ENCODE data around the gene MPP3. TPM values are rescaled to one million over a fixed set of nuclear protein-coding genes. Genes with fewer than 3 reads are reported as not detected.

MPP3 gene
- total and polyA plus RNA-seq, 4 donors: 15.9 to 41.5 (median 31.2) TPM

GRCh38 chr17:43823350-43824084 lies 9.4 kb downstream of the MPP3 start:
- 59% methylated on average over 3 of the region's 10 CpGs for WGBS (ENCODE audit: insufficient coverage)
- H3K4me1 ChIP-seq (ENCODE audit: control insufficient read depth, insufficient read depth, low read length): peaks cover 3% of the 10 kb centered on the region
- H3K4me3 ChIP-seq (ENCODE audit: low read depth, low read length): no peak overlapping the region
- peak in 1 of 6 donors; percentile 29 for DNase-seq (ENCODE audit: low read depth in 4 of 6, low spot score in 6 of 6)
- H3K9me3 ChIP-seq (ENCODE audit: control insufficient read depth, insufficient read depth, low read length): no peaks in the 10 kb centered on the region
- H3K27me3 ChIP-seq (ENCODE audit: control insufficient read depth, insufficient read depth, low read length): no peaks in the 10 kb centered on the region
- no peak overlapping the region for H3K27ac ChIP-seq (ENCODE audit: low read depth, low read length)
- H3K36me3 ChIP-seq (ENCODE audit: control insufficient read depth, insufficient read depth, low read length): peaks cover 54% of the 10 kb centered on the region

- 100% methylated on average over 1 of the region's 5 CpGs for WGBS (ENCODE audit: insufficient coverage)
These were observed 10.3 kb downstream of the MPP3 start for GRCh38 chr17:43822570-43823190.

GRCh38 chr17:43820759-43821158 lies 12.2 kb downstream of the MPP3 start:
- peaks cover 3% of the 10 kb centered on the region for H3K4me1 ChIP-seq (ENCODE audit: control insufficient read depth, insufficient read depth, low read length)
- WGBS (ENCODE audit: insufficient coverage): 53% methylated on average over 2 of the region's 14 CpGs

More at GRCh38 chr17:43822570-43823190, 10.3 kb downstream of the MPP3 start:
- H3K4me1 ChIP-seq (ENCODE audit: control insufficient read depth, insufficient read depth, low read length): peaks cover 3% of the 10 kb centered on the region
- DNase-seq (ENCODE audit: low read depth in 4 of 6, low spot score in 6 of 6): no peak
- no peaks in the 10 kb centered on the region for H3K9me3 ChIP-seq (ENCODE audit: control insufficient read depth, insufficient read depth, low read length)
- no peak overlapping the region for H3K27ac ChIP-seq (ENCODE audit: low read depth, low read length)
- no peak overlapping the region for H3K4me3 ChIP-seq (ENCODE audit: low read depth, low read length)
- H3K27me3 ChIP-seq (ENCODE audit: control insufficient read depth, insufficient read depth, low read length): no peaks in the 10 kb centered on the region
- peaks cover 60% of the 10 kb centered on the region for H3K36me3 ChIP-seq (ENCODE audit: control insufficient read depth, insufficient read depth, low read length)

GRCh38 chr17:43818966-43819365 lies 14.0 kb downstream of the MPP3 start:
- Histone ChIP-seq H3K9me3 (ENCODE audit: control insufficient read depth, insufficient read depth, low read length) (no peaks in the 10 kb centered on the region), H3K27ac (ENCODE audit: low read depth, low read length) (no peak overlapping the region), H3K36me3 (ENCODE audit: control insufficient read depth, insufficient read depth, low read length) (peaks cover 57% of the 10 kb centered on the region), H3K4me3 (ENCODE audit: low read depth, low read length) (no peak overlapping the region), H3K4me1 (ENCODE audit: control insufficient read depth, insufficient read depth, low read length) (peaks cover 3% of the 10 kb centered on the region), H3K27me3 (ENCODE audit: control insufficient read depth, insufficient read depth, low read length) (no peaks in the 10 kb centered on the region)
- DNase-seq (ENCODE audit: low read depth in 4 of 6, low spot score in 6 of 6): no peak
- WGBS (ENCODE audit: insufficient coverage): 97% methylated on average over 5 of the region's 5 CpGs

More at GRCh38 chr17:43820759-43821158, 12.2 kb downstream of the MPP3 start:
- H3K27me3 ChIP-seq (ENCODE audit: control insufficient read depth, insufficient read depth, low read length): no peaks in the 10 kb centered on the region
- no peak overlapping the region for H3K4me3 ChIP-seq (ENCODE audit: low read depth, low read length)
- DNase-seq (ENCODE audit: low read depth in 4 of 6, low spot score in 6 of 6): no peak
- peaks cover 65% of the 10 kb centered on the region for H3K36me3 ChIP-seq (ENCODE audit: control insufficient read depth, insufficient read depth, low read length)
- no peak overlapping the region for H3K27ac ChIP-seq (ENCODE audit: low read depth, low read length)
- no peaks in the 10 kb centered on the region for H3K9me3 ChIP-seq (ENCODE audit: control insufficient read depth, insufficient read depth, low read length)

- Histone ChIP-seq H3K27me3 (ENCODE audit: control insufficient read depth, insufficient read depth, low read length) (no peaks in the 10 kb centered on the region), H3K4me3 (ENCODE audit: low read depth, low read length) (no peak overlapping the region), H3K27ac (ENCODE audit: low read depth, low read length) (no peak overlapping the region), H3K36me3 (ENCODE audit: control insufficient read depth, insufficient read depth, low read length) (peaks cover 60% of the 10 kb centered on the region), H3K4me1 (ENCODE audit: control insufficient read depth, insufficient read depth, low read length) (no peaks in the 10 kb centered on the region), H3K9me3 (ENCODE audit: control insufficient read depth, insufficient read depth, low read length) (no peaks in the 10 kb centered on the region)
- DNase-seq (ENCODE audit: low read depth in 4 of 6, low spot score in 6 of 6): no peak
- WGBS (ENCODE audit: insufficient coverage): 90% methylated on average over 8 of the region's 9 CpGs
These were observed 15.1 kb downstream of the MPP3 start for GRCh38 chr17:43817826-43818225.

- peaks cover 60% of the 10 kb centered on the region for H3K36me3 ChIP-seq (ENCODE audit: control insufficient read depth, insufficient read depth, low read length)
- H3K4me3 ChIP-seq (ENCODE audit: low read depth, low read length): no peak overlapping the region
- no peak for DNase-seq (ENCODE audit: low read depth in 4 of 6, low spot score in 6 of 6)
- H3K9me3 ChIP-seq (ENCODE audit: control insufficient read depth, insufficient read depth, low read length): no peaks in the 10 kb centered on the region
- WGBS (ENCODE audit: insufficient coverage): 90% methylated on average over 21 of the region's 24 CpGs
- H3K4me1 ChIP-seq (ENCODE audit: control insufficient read depth, insufficient read depth, low read length): no peaks in the 10 kb centered on the region
- no peaks in the 10 kb centered on the region for H3K27me3 ChIP-seq (ENCODE audit: control insufficient read depth, insufficient read depth, low read length)
- H3K27ac ChIP-seq (ENCODE audit: low read depth, low read length): no peak overlapping the region
These were observed 16.3 kb downstream of the MPP3 start for GRCh38 chr17:43816336-43817320.

GRCh38 chr17:43814714-43815113 lies 18.2 kb downstream of the MPP3 start:
- Histone ChIP-seq H3K4me3 (ENCODE audit: low read depth, low read length) (no peak overlapping the region), H3K36me3 (ENCODE audit: control insufficient read depth, insufficient read depth, low read length) (peaks cover 60% of the 10 kb centered on the region), H3K27ac (ENCODE audit: low read depth, low read length) (no peak overlapping the region), H3K4me1 (ENCODE audit: control insufficient read depth, insufficient read depth, low read length) (no peaks in the 10 kb centered on the region), H3K9me3 (ENCODE audit: control insufficient read depth, insufficient read depth, low read length) (no peaks in the 10 kb centered on the region), H3K27me3 (ENCODE audit: control insufficient read depth, insufficient read depth, low read length) (no peaks in the 10 kb centered on the region)
- no peak for DNase-seq (ENCODE audit: low read depth in 4 of 6, low spot score in 6 of 6)
- no CpG with 5 or more reads among the region's 1 CpG for WGBS (ENCODE audit: insufficient coverage)

- Histone ChIP-seq H3K27ac (ENCODE audit: low read depth, low read length) (no peak overlapping the region), H3K4me3 (ENCODE audit: low read depth, low read length) (no peak overlapping the region), H3K27me3 (ENCODE audit: control insufficient read depth, insufficient read depth, low read length) (no peaks in the 10 kb centered on the region), H3K36me3 (ENCODE audit: control insufficient read depth, insufficient read depth, low read length) (peaks cover 58% of the 10 kb centered on the region), H3K4me1 (ENCODE audit: control insufficient read depth, insufficient read depth, low read length) (no peaks in the 10 kb centered on the region), H3K9me3 (ENCODE audit: control insufficient read depth, insufficient read depth, low read length) (no peaks in the 10 kb centered on the region)
- WGBS (ENCODE audit: insufficient coverage): 70% methylated on average over 7 of the region's 12 CpGs
- DNase-seq (ENCODE audit: low read depth in 4 of 6, low spot score in 6 of 6): no peak
These were observed 18.9 kb downstream of the MPP3 start for GRCh38 chr17:43814026-43814425.

GRCh38 chr17:43813386-43813785 lies 19.6 kb downstream of the MPP3 start:
- no peak overlapping the region for H3K4me3 ChIP-seq (ENCODE audit: low read depth, low read length)
- 86% methylated on average over 3 of the region's 3 CpGs for WGBS (ENCODE audit: insufficient coverage)
- no peaks in the 10 kb centered on the region for H3K4me1 ChIP-seq (ENCODE audit: control insufficient read depth, insufficient read depth, low read length)
- no peak overlapping the region for H3K27ac ChIP-seq (ENCODE audit: low read depth, low read length)
- H3K27me3 ChIP-seq (ENCODE audit: control insufficient read depth, insufficient read depth, low read length): no peaks in the 10 kb centered on the region
- no peaks in the 10 kb centered on the region for H3K9me3 ChIP-seq (ENCODE audit: control insufficient read depth, insufficient read depth, low read length)
- DNase-seq (ENCODE audit: low read depth in 4 of 6, low spot score in 6 of 6): no peak
- H3K36me3 ChIP-seq (ENCODE audit: control insufficient read depth, insufficient read depth, low read length): peaks cover 58% of the 10 kb centered on the region
